Activated CD4-positive, alpha-beta T cell treated with anti-CD3 and anti-CD28 coated beads, Interleukin-2, amount 10 ng/mL, durations not matched to agents 7 days and 5 days (primary cell): ENCODE measurements around the gene PTGR1. TPM values are rescaled to one million over a fixed set of nuclear protein-coding genes. Genes with fewer than 3 reads are reported as not detected.
"Not testable (repeated sequence)": the region's sequence is repeated elsewhere in the genome, so short reads cannot be mapped to it uniquely, and the experiment has no call there.

Experiments used
- CTCF ChIA-PET: fragments of 350-600 bp; sonication (Branson Sonifier 250); formaldehyde crosslinking; loops from one replicate; lab custom pipeline; 2021; ENCODE audit warnings: antibody characterized with exemption; lab: Charles Lee
- POLR2A ChIA-PET: fragments of 350-600 bp; sonication (Branson Sonifier 250); formaldehyde crosslinking; loops from one replicate; lab custom pipeline; 2021; ENCODE audit warnings: antibody characterized with exemption; lab: Charles Lee
- DNase-seq: peaks from one replicate; pipeline ENCODE4 v3.0.0-alpha.2; 2020
- H3K27ac Mint-ChIP-seq: one replicate; pipeline ENCODE4 v1.8.0; 2021; ENCODE audit warnings: mild to moderate bottlenecking, moderate library complexity, mixed read lengths
- H3K27me3 Mint-ChIP-seq: one replicate; pipeline ENCODE4 v1.8.0; 2021; ENCODE audit warnings: mixed read lengths
- H3K36me3 Mint-ChIP-seq: one replicate; pipeline ENCODE4 v1.8.0; 2021; ENCODE audit warnings: low read depth, mixed read lengths
- H3K4me1 Mint-ChIP-seq: one replicate; pipeline ENCODE4 v1.8.0; 2021; ENCODE audit warnings: mixed read lengths
- H3K4me3 Mint-ChIP-seq: one replicate; pipeline ENCODE4 v1.8.0; 2021; ENCODE audit warnings: mild to moderate bottlenecking, moderate library complexity, mixed read lengths
- H3K9me3 Mint-ChIP-seq: one replicate; pipeline ENCODE4 v1.8.0; 2021; ENCODE audit warnings: mixed read lengths
- total RNA-seq, 2 experiments: library from RNA; stranded (reverse); gene quantifications; one replicate each; pipeline ENCODE4 v1.2.3, GENCODE V29; 2021

PTGR1 gene
- total RNA-seq, 2 experiments from 2014 or later: 0.25 TPM; not detected in 1

DNA sequence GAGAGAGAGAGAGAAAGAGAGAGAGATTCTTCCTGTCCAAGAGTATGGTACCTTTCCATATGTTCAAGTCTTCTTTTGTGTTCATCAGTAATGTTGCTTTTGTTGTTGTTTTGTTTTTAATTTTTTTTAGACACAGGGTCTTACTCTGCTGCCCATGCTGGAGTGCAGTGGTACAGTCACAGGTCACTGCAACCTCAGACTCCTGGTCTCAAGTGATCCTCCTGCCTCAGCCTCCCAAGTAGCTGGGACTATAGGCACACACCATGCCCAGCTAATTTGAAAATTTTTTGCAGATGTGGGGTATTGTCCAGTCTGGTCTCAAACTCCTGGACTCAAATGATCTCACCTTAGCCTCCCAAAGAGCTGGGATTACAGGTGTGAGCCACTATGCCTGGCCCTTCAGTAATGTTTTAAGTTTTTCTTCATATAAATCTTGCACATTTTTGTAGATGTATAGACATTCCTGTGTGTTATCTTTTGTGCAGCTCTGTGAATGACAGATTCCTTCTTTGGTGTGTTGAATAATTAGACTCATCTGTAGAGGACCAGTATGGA, 38.2 kb downstream of the PTGR1 start:
- Mint-ChIP-seq H3K36me3 (peaks cover 2% of the 10 kb centered on the region), H3K4me1 (no peaks in the 10 kb centered on the region), H3K27ac (no peak overlapping the region), H3K4me3 (no peak overlapping the region), H3K9me3 (peaks cover 25% of the 10 kb centered on the region), H3K27me3 (no peaks in the 10 kb centered on the region)
- POLR2A ChIA-PET: interaction anchor here (0.6 kb wide), 1 partner anchor 223 kb away, joined by 3 read pairs; no protein-coding TSS in a partner anchor
- CTCF ChIA-PET: interaction anchor here (0.6 kb wide), 1 partner anchor 9 kb away, joined by 3 read pairs; no protein-coding TSS in a partner anchor
- no peak for DNase-seq

DNA sequence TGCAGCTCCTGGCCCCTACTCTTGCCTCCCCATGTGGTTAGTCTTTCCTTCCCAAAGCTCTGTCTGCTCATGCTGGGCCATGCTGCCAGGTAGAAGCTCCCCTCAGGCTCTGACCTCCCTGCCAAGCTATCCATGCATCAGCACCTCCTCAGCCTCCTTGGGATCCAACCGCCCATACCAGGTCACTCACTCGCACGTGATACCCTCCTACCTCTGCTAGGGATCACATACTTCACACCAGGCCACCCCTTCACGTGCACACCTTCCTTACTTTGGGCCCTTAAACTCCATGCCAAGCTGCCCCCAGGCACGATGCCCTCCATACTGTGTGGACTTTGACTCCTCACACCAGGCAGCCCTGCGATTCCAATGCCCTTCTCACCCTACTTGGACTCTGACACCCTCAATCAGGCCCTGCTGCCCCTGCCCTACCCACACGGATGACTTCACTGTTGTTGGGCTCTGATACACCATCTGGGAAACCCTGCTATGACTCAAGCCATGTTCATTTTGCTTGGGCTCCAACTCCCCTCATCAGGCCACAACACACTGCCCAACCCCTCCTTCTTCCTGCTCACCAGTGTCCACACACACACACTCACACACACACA, 40.3 kb downstream of the PTGR1 start:
- Mint-ChIP-seq H3K27ac (no peak overlapping the region), H3K9me3 (peaks cover 41% of the 10 kb centered on the region), H3K27me3 (no peaks in the 10 kb centered on the region), H3K4me1 (no peaks in the 10 kb centered on the region), H3K4me3 (no peak overlapping the region), H3K36me3 (peaks cover 2% of the 10 kb centered on the region)
- ChIA-PET POLR2A (no interaction called here), CTCF (interaction anchor here (0.6 kb wide), 1 partner anchor 290 kb away, joined by 3 read pairs; no protein-coding TSS in a partner anchor)
- DNase-seq: no peak

DNA sequence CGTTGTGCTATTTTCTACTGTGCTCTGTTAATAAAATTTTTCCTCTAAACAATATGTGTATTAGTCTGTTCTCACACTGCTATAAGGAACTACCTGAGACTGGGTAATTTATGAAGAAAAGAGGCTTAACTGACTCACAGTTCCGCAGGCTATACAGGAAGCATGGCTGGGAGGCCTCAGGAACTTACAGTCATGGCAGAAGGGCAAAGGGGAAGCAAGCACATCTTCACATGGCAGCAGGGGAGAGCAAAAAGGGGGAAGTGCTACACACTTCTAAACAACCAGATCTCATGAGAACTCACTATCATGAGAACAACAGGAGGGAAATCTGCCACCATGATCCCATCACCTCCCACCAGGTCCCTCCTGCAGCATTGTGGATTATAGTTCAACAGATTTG, 44.0 kb downstream of the PTGR1 start:
- H3K27ac Mint-ChIP-seq, H3K4me1 Mint-ChIP-seq, H3K27me3 Mint-ChIP-seq, DNase-seq, H3K4me3 Mint-ChIP-seq, CTCF ChIA-PET, H3K36me3 Mint-ChIP-seq, POLR2A ChIA-PET: not testable (repeated sequence)
- H3K9me3 Mint-ChIP-seq: peaks cover 48% of the 10 kb centered on the region

DNA sequence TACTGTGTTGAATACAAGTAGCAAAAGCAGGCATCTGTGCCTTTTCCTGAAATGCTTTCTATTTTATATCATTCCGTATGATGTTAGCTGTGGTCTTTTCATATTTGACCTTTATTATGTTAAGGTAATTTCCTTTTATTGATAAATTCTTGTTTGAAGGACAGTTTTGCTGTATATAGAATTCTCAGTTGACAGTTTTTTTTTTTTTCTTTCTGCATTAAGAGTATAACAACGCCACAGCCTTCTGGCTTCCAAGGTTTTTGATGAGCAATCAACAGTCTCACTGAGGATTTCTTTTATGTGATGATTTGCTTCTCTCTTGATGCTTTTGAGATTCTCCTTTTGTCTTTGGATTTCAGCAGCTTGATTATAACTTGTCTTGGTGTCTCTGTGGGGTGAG, 50.8 kb downstream of the PTGR1 start:
- Mint-ChIP-seq H3K4me3 (no peak overlapping the region), H3K36me3 (peaks cover 13% of the 10 kb centered on the region)

DNA sequence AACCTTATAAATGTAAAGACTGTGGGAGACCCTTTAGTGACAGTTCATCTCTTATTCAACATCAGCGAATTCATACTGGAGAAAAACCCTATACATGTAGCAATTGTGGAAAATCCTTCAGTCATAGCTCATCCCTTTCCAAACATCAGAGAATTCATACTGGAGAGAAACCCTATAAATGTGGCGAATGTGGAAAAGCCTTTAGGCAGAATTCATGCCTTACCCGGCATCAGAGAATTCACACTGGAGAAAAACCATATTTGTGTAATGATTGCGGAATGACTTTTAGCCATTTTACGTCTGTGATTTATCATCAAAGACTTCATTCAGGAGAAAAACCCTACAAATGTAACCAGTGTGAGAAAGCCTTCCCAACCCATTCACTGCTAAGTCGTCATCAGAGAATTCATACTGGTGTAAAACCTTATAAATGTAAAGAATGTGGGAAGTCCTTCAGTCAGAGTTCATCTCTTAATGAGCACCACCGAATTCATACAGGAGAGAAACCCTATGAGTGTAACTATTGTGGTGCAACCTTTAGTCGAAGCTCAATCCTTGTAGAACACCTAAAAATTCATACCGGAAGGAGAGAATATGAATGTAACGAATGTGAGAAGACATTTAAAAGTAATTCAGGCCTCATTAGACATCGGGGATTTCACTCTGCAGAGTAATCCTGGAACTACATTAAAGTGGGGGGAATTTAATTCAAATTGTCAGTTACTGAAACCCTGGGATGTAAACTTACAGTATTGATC, 56.8 kb downstream of the PTGR1 start:
- H3K27ac Mint-ChIP-seq: no peak overlapping the region
- H3K9me3 Mint-ChIP-seq: peaks cover 69% of the 10 kb centered on the region
- ChIA-PET CTCF (no interaction called here), POLR2A (no interaction called here)
- DNase-seq: no peak
- no peak overlapping the region for H3K4me3 Mint-ChIP-seq
- H3K27me3 Mint-ChIP-seq: no peaks in the 10 kb centered on the region
- H3K4me1 Mint-ChIP-seq: no peaks in the 10 kb centered on the region
- peaks cover 34% of the 10 kb centered on the region for H3K36me3 Mint-ChIP-seq

More for the DNA sequence above, 50.8 kb downstream of the PTGR1 start:
- ChIA-PET CTCF (no interaction called here), POLR2A (no interaction called here)
- no peaks in the 10 kb centered on the region for H3K27me3 Mint-ChIP-seq
- H3K9me3 Mint-ChIP-seq: peaks cover 58% of the 10 kb centered on the region
- H3K4me1 Mint-ChIP-seq: no peaks in the 10 kb centered on the region
- H3K27ac Mint-ChIP-seq: no peak overlapping the region
- no peak for DNase-seq

DNA sequence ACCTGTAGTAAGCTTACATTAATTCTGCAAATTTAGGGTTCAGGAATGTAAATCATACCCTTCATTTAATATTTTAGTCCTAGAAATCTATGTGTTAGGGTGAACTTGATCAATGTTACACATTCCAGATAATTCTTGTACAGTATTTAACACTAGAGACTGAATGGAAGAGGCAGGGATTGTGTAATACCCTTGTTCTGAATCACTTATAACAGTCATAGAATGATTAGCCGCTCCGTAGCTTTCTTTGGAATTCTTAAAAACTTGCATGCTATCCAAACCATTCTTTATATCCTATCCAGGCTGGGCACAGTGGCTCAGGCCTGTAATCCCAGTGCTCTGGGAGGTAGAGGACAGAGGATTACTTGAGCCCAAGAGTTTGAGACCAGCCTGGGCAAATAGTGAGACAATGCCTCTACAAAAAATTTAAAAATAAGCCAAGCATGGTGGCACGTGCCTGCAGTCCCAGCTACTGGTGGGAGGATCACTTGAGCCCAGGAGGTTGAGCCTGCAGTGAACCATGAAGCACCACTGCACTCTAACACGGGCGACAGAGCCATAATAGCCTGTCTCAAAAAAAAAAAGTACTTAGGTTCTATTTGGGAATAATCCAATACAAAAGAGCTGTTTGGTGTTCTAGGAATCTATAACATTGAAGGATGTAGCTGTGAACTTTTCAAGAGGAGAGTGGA, 66.2 kb downstream of the PTGR1 start:
- POLR2A ChIA-PET: no interaction called here

DNA sequence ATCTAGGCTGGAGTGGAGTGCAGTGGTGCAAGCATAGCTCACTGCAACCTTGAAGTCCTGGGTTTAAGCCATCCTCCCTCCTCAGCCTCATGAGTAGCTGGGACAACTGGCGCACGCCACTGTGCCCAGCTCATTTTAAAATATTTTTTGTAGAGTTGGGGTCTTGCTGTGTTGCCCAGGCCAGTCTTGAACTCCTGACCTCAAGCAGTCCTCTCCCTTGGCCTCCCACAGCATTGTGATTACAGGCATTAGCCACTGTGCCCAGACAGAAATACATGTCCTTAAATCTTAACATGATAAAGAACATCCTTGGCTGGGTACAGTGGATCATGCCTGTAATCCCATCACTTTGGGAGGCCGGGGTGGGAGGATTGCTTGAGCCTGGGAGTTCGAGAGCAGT, 67.7 kb downstream of the PTGR1 start:
- Mint-ChIP-seq H3K4me3 (no peak overlapping the region), H3K27me3 (no peaks in the 10 kb centered on the region), H3K36me3 (peaks cover 16% of the 10 kb centered on the region), H3K4me1 (peaks cover 6% of the 10 kb centered on the region), H3K27ac (no peak overlapping the region), H3K9me3 (peaks cover 20% of the 10 kb centered on the region)
- POLR2A ChIA-PET: interaction anchor here (0.6 kb wide), 1 partner anchor 120 kb away, joined by 7 read pairs; no protein-coding TSS in a partner anchor
- CTCF ChIA-PET: no interaction called here
- DNase-seq: no peak

More for the DNA sequence above, 66.2 kb downstream of the PTGR1 start:
- no peaks in the 10 kb centered on the region for H3K4me1 Mint-ChIP-seq
- H3K27ac Mint-ChIP-seq: no peak overlapping the region
- peaks cover 23% of the 10 kb centered on the region for H3K9me3 Mint-ChIP-seq
- peaks cover 15% of the 10 kb centered on the region for H3K36me3 Mint-ChIP-seq
- DNase-seq: no peak
- CTCF ChIA-PET: interaction anchor here (0.6 to 0.7 kb wide), 3 partner anchors 15 to 1186 kb away, joined by 3 to 5 read pairs (median 3); no protein-coding TSS in a partner anchor
- H3K4me3 Mint-ChIP-seq: no peak overlapping the region
- H3K27me3 Mint-ChIP-seq: no peaks in the 10 kb centered on the region

DNA sequence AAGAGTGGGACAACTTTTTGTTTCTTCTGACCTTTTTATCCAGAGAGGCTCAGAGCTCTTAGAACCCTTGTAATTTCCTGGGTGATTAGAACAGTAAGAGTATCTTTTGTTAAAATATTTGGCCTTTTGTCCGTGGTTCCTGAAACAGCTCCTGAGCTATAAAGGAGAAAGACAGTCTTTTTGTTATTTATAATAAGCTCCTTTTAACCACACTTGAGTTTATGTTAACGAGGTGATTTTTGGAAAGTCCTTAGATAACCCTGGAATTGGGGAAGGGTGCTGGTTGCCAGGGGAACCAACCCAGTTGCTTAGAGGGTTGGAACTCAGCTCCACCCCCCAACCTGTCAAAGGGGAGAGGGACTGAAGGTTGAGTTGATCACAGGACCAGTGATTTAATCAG, 69.7 kb downstream of the PTGR1 start:
- H3K27me3 Mint-ChIP-seq: no peaks in the 10 kb centered on the region
- no peak for DNase-seq
- H3K27ac Mint-ChIP-seq: no peak overlapping the region
- H3K36me3 Mint-ChIP-seq: peaks cover 13% of the 10 kb centered on the region
- CTCF ChIA-PET: interaction anchor here (0.6 to 1.1 kb wide), 4 partner anchors 42 to 515 kb away, joined by 3 read pairs; no protein-coding TSS in a partner anchor
- H3K4me1 Mint-ChIP-seq: peaks cover 20% of the 10 kb centered on the region
- peaks cover 16% of the 10 kb centered on the region for H3K9me3 Mint-ChIP-seq
- no peak overlapping the region for H3K4me3 Mint-ChIP-seq
- POLR2A ChIA-PET: no interaction called here

DNA sequence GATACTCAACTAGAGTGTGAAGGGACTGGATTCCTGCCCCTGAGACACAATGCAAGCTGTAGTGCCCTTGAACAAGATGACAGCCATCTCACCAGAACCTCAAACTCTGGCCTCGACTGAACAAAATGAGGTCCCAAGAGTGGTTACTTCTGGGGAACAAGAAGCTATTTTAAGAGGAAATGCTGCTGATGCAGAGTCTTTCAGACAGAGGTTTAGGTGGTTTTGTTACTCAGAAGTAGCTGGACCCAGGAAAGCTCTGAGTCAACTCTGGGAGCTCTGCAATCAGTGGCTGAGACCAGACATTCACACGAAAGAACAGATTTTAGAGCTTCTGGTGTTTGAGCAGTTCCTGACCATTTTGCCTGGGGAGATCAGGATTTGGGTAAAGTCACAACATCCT, 72.1 kb downstream of the PTGR1 start:
- no peak overlapping the region for H3K27ac Mint-ChIP-seq
- H3K27me3 Mint-ChIP-seq: no peaks in the 10 kb centered on the region
- H3K4me1 Mint-ChIP-seq: peaks cover 26% of the 10 kb centered on the region
- peaks cover 10% of the 10 kb centered on the region for H3K9me3 Mint-ChIP-seq
- no peak overlapping the region for H3K4me3 Mint-ChIP-seq
- ChIA-PET CTCF (interaction anchor here (1.1 to 1.3 kb wide), 2 partner anchors 12 to 17 kb away, joined by 3 read pairs; no protein-coding TSS in a partner anchor), POLR2A (no interaction called here)
- H3K36me3 Mint-ChIP-seq: peaks cover 7% of the 10 kb centered on the region
- DNase-seq: no peak

DNA sequence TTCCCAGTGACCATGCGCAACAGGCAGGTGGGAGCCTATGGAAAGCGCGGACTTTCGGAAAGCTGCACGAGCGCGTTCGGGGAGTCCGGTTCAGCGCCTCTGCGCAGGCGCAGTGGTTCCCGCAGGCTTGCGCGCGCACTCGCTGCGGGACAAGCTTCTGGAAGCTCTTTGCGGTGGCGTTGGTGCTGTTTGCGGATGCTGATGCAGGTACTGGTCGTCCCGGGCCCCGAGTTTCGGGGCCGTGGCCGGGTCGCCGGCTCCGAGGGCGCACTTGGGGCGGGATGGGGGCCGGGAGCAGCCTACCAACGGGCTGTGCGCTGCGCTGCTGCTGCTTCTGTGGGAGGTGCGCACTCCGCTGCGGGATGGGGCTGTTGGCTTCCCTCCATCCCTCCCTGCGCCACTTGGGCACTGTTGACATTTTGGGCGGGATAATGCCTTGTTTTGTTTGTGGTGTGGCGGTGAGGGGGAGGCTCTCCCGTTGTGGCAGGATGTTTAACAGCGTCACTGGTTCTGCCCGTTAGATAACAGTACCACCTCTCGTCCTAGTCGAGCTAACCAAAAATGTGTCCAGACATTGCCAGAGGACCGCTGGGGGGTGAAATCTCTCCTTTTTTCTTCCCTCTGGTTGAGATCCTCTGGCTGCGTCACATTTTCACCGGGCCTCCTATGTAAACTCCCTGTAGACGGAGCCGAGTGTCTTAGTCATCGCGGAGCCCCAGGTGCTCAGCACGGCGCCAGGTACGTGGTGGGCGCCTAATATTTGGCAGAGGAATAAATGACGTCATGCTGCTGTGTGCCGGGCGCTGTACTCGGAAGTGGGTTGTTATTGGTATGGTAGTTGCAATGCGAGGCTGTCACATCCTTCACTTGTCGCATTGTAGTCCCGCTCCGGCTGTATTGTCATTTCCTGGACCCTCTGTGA, 74.1 kb downstream of the PTGR1 start, which contains the start of gene ZNF483:
ZNF483 (plus strand) TSS at position 124 of the 922 bp plus-strand sequence. CDS start 2,217 bp downstream, outside the sequence.
- Mint-ChIP-seq H3K27me3 (no peaks in the 10 kb centered on the region), H3K4me3 (peak within 1 kb of the TSS; percentile 88), H3K27ac (peak within 1 kb of the TSS; percentile 94), H3K9me3 (peaks cover 7% of the 10 kb centered on the region), H3K36me3 (peaks cover 7% of the 10 kb centered on the region), H3K4me1 (peaks cover 26% of the 10 kb centered on the region)
- CTCF ChIA-PET: interaction anchor here (0.6 to 1.6 kb wide), 3 partner anchors 12 to 1683 kb away, joined by 3 to 4 read pairs (median 3); no protein-coding TSS in a partner anchor
- POLR2A ChIA-PET: no interaction called here
- DNase-seq: peak; percentile 63

DNA sequence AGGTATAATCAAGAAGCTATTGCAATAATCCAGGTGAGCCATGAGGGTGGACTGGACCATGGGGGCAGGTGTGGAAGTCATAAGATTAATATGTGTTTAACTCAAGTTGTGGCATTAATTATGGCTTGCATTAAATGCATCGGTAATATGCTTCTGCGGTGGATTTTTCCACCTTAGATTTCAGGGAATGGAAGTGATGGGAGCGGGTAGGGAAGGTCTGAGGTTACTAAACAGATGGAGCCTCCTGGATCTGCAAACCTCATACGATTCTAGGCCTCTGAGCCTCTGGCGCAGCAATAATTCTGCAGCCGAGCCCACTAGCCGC, 74.8 kb downstream of the PTGR1 start:
- H3K27me3 Mint-ChIP-seq: no peaks in the 10 kb centered on the region
- CTCF ChIA-PET: interaction anchor here (0.6 to 1.6 kb wide), 2 partner anchors 11 to 1682 kb away, joined by 3 to 4 read pairs; no protein-coding TSS in a partner anchor
- DNase-seq: no peak
- H3K4me1 Mint-ChIP-seq: peaks cover 26% of the 10 kb centered on the region
- H3K36me3 Mint-ChIP-seq: peaks cover 7% of the 10 kb centered on the region
- H3K9me3 Mint-ChIP-seq: peaks cover 4% of the 10 kb centered on the region
- POLR2A ChIA-PET: no interaction called here
- H3K27ac Mint-ChIP-seq: peak overlapping the region; percentile 94
- H3K4me3 Mint-ChIP-seq: peak overlapping the region; percentile 88
